Measurements from ENCODE around the gene STPG4. TPM values are rescaled to one million over a fixed set of nuclear protein-coding genes. Genes with fewer than 3 reads are reported as not detected.

STPG4 gene
- total RNA-seq, 6 donors from 2014 or later = 0.40 to 1.2 (median 0.48) TPM; not detected in 2

DNA sequence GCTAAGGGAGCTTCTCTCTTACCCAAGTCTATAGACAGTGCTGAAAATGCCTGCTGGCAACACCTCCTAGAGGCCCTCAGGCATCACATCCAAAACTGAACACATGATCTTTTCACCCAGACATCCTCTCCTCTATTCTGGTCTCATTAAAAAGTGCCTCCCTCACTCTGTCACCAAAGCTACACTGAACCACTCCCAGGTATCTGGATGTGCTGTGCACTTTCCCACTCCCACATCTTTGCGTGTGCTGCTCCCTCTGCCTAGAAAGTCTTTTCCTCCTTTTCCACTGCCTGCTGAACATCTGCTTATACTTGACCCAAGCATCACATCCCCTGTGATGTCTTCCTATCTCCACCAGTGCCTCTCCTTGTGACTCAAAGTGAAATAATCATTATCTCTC lies 26.1 kb upstream of the STPG4 start:
- TF ChIP-seq, protein P1, sequence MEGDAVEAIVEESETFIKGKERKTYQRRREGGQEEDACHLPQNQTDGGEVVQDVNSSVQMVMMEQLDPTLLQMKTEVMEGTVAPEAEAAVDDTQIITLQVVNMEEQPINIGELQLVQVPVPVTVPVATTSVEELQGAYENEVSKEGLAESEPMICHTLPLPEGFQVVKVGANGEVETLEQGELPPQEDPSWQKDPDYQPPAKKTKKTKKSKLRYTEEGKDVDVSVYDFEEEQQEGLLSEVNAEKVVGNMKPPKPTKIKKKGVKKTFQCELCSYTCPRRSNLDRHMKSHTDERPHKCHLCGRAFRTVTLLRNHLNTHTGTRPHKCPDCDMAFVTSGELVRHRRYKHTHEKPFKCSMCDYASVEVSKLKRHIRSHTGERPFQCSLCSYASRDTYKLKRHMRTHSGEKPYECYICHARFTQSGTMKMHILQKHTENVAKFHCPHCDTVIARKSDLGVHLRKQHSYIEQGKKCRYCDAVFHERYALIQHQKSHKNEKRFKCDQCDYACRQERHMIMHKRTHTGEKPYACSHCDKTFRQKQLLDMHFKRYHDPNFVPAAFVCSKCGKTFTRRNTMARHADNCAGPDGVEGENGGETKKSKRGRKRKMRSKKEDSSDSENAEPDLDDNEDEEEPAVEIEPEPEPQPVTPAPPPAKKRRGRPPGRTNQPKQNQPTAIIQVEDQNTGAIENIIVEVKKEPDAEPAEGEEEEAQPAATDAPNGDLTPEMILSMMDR (IDR thresholded peaks at IDR 0.05) = no peak
- TF ChIP-seq EP300 (IDR thresholded peaks at IDR 0.05) (no peak), POLR2AphosphoS5 (IDR thresholded peaks at IDR 0.05) (no peak), POLR2A (IDR thresholded peaks at IDR 0.05) (no peak)
- Histone ChIP-seq H3K4me1 (peaks cover 0 to 10% (median 0%) of the 10 kb centered on the region in 4 donors), H3K36me3 (no peaks in the 10 kb centered on the region), H3K4me3 (no peak overlapping the region), H3K9me3 (peaks cover 0 to 4% (median 0%) of the 10 kb centered on the region in 4 donors), H3K27ac (no peak overlapping the region), H3K27me3 (no peaks in the 10 kb centered on the region)
- 83 to 92% methylated on average over 1 of the region's 1 CpG for WGBS, 2 donors
- DNase-seq = no peak
- no peak for ATAC-seq (ENCODE audit: low FRiP score in 2 of 2)

DNA sequence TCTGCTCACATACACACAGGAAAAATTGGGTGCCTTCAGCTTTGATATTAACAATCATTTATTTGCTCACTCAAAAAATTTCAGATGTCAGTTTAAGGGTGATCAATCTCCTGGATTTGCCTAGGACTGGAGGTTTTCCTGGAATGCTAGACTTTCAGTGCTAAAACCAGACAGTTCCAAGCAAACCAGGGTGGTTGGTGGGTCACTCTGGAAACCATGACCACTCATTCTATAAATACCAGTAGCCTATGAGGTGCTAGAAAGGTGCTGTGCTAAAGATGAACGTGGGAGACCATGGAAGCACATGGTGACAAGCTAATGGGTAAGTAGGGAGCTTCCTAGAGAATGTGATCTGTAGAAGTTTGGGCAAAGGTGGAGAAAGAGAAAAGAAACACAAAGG lies 25.4 kb upstream of the STPG4 start:
- no peak for ATAC-seq (ENCODE audit: low FRiP score in 2 of 2)
- H3K4me1 ChIP-seq = peaks cover 0 to 10% (median 0%) of the 10 kb centered on the region in 4 donors
- 77 to 88% methylated on average over 1 of the region's 1 CpG for WGBS, 2 donors
- no peaks in the 10 kb centered on the region for H3K36me3 ChIP-seq
- no peak overlapping the region for H3K27ac ChIP-seq
- H3K4me3 ChIP-seq = no peak overlapping the region
- no peak for DNase-seq
- TF ChIP-seq EP300 (IDR thresholded peaks at IDR 0.05) (no peak), POLR2A (IDR thresholded peaks at IDR 0.05) (no peak), POLR2AphosphoS5 (IDR thresholded peaks at IDR 0.05) (no peak)
- TF ChIP-seq, protein P1 (IDR thresholded peaks at IDR 0.05) = no peak
- H3K9me3 ChIP-seq = peaks cover 0 to 4% (median 0%) of the 10 kb centered on the region in 4 donors
- H3K27me3 ChIP-seq = no peaks in the 10 kb centered on the region

DNA sequence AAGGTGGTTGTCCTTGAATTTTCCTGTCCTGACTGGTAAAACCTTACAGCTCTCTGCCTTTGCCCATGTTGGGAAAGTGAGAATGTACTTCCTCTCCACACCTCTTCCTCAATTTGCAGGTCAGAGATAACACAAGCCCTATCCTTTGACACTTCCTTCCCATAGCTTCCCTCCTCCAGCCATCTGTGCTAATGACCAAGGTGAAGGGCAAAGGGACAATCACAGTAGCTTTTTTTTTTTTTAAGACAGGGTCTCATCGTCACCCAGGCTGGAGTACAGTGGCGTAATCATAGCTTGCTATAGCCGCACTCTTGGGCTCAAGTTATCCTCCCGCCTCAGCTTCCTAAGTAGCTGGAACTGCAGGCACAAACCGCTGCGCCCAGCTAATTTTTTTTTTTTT lies 24.3 kb upstream of the STPG4 start:
- no peak for DNase-seq
- Histone ChIP-seq H3K4me1 (peaks cover 0 to 12% (median 3%) of the 10 kb centered on the region in 4 donors), H3K27me3 (no peaks in the 10 kb centered on the region), H3K36me3 (no peaks in the 10 kb centered on the region), H3K27ac (no peak overlapping the region), H3K9me3 (peaks cover 0 to 4% (median 0%) of the 10 kb centered on the region in 4 donors), H3K4me3 (no peak overlapping the region)
- no peak for TF ChIP-seq POLR2A (IDR thresholded peaks at IDR 0.05)
- TF ChIP-seq, protein P1 (IDR thresholded peaks at IDR 0.05) = no peak
- TF ChIP-seq EP300 (IDR thresholded peaks at IDR 0.05) = no peak
- no peak for TF ChIP-seq POLR2AphosphoS5 (IDR thresholded peaks at IDR 0.05)
- WGBS, 2 donors = 59 to 78% methylated on average over 6 of the region's 6 CpGs
- ATAC-seq (ENCODE audit: low FRiP score in 2 of 2) = no peak

DNA sequence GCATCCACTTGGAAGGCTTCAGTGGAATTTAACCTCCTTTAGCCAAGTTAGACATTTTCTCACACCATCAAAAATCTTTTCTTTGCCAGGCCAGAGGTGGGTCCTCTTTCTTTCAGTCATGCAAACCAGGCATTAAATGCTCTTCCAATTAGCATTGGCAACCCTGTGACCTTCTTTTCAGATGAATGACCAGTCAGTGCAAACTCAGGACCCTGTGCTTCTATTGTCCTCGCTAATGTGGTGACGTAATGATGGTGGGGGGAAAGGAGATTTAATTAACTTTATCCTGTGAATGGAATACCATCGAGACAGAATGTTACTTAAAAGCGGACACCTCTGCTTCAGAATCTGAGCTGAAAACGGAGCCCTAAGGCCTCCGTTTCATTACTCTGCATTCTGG lies 23.2 kb upstream of the STPG4 start:
- no peak for ATAC-seq (ENCODE audit: low FRiP score in 2 of 2)
- WGBS, 2 donors = 96 to 98% methylated on average over 6 of the region's 6 CpGs
- Histone ChIP-seq H3K27me3 (no peaks in the 10 kb centered on the region), H3K27ac (no peak overlapping the region), H3K4me1 (peaks cover 4 to 22% (median 12%) of the 10 kb centered on the region in 4 donors), H3K36me3 (no peaks in the 10 kb centered on the region), H3K4me3 (no peak overlapping the region), H3K9me3 (peaks cover 0 to 4% (median 0%) of the 10 kb centered on the region in 4 donors)
- TF ChIP-seq POLR2A (IDR thresholded peaks at IDR 0.05) (no peak), POLR2AphosphoS5 (IDR thresholded peaks at IDR 0.05) (no peak), EP300 (IDR thresholded peaks at IDR 0.05) (no peak)
- TF ChIP-seq, protein P1 (IDR thresholded peaks at IDR 0.05) = no peak
- no peak for DNase-seq

DNA sequence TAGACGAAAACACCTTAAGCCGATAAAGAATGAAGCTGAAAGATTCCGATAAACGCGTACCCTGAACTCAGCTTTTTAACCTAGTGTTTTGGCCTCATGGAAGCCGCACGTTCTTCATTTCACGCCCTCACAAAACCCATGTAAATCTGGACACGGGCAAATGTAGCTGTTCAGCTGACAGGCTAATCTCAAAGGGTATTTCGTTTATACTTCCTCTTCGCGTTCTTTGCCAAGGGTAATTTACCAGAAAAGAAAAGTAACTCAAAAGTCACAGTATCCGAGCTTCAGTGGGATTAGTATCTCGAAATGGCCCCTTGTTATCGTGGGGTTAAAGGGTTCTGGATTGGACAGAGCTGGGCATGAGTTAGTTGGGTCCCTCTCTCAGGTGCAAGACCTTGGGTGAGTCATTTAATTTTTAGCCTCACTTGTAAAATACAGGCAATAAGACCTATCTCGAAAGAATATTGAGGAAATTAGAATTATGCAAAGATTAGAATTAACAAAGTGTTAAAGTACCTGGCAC lies 22.0 kb upstream of the STPG4 start:
- peak overlapping the region in 3 of 4 donors; percentile 75 to 87 (median 82) for H3K4me3 ChIP-seq
- H3K36me3 ChIP-seq = no peaks in the 10 kb centered on the region
- no peaks in the 10 kb centered on the region for H3K27me3 ChIP-seq
- 6 to 7% methylated on average over 16 of the region's 16 CpGs for WGBS, 2 donors
- TF ChIP-seq, protein P1 (IDR thresholded peaks at IDR 0.05) = no peak
- TF ChIP-seq POLR2AphosphoS5 (IDR thresholded peaks at IDR 0.05) (no peak), POLR2A (IDR thresholded peaks at IDR 0.05) (peak in 1 of 4 donors; percentile 74), EP300 (IDR thresholded peaks at IDR 0.05) (no peak)
- H3K27ac ChIP-seq = peak overlapping the region; percentile 98 to 100 (median 99)
- peaks cover 0 to 4% (median 0%) of the 10 kb centered on the region in 4 donors for H3K9me3 ChIP-seq
- DNase-seq (no peak), ATAC-seq (ENCODE audit: low FRiP score in 2 of 2) (peak in 1 of 2 donors; percentile 3)
- peaks cover 17 to 33% (median 24%) of the 10 kb centered on the region in 4 donors for H3K4me1 ChIP-seq

Measured in upper lobe of left lung (tissue), 6 donors.